Measurements from ENCODE around the gene SLC22A15. TPM values are rescaled to one million over a fixed set of nuclear protein-coding genes. Genes with fewer than 3 reads are reported as not detected.

SLC22A15 gene
- total RNA-seq, 1 experiment from 2014 or later = 2.2 TPM

DNA sequence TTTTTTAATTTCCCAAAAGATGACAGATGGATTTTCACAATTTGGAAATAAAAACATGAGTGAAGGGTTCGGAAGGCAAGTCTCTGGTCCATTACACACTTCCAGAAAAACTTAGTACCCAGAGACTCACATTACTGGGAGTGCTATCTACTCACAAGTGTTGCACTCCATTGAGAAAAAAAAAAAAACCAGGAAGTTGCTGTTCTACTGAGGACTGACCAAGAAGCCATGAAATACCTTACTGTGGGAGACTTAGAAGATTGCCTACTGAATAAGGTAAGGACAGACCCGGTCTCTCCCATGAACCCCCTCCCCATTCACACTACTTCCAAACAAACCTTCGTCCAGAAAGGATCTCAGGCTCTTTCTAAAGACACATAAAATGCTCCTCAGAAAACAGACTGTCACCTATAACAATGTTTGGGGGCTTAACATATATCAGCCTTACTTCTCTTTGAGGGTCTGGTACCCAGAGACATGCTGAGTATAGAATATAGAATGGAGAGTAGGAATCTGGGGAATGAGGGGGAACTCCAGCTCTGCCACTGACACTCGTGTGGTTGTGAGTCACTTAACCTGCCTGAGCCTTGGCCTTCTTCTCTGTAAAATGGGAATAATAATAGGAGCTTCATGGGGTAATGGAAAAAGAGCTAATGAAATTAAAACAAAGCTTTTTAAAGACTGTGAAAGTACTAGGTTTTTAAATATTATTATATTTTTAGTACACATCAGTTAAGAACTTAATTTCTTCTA, 136.3 kb downstream of the SLC22A15 start:
- no peak overlapping the region for H3K9ac ChIP-seq (ENCODE audit: low read length)
- H3K4me2 ChIP-seq (ENCODE audit: low read length) = 0 out of 2 replicates have a peak overlapping the region, but pooled peaks have one; percentile 13
- peak overlapping the region; percentile 94; the same call in 1 of the 2 replicates for H3K27ac ChIP-seq (ENCODE audit: low read length)
- H3F3A ChIP-seq (ENCODE audit: low read length, unreplicated experiment) = peaks cover 11% of the 10 kb centered on the region
- DNase-seq (no peak), ATAC-seq (no peak)
- H3K4me1 ChIP-seq (ENCODE audit: insufficient read depth, low read length) = peaks cover 71% of the 10 kb centered on the region
- no TSS peak for BruUV-seq (replicated peaks)
- H2AFZ ChIP-seq (ENCODE audit: low read length) = no peak overlapping the region
- no peaks in the 10 kb centered on the region for H3K9me3 ChIP-seq (ENCODE audit: low read length)
- no peaks in the 10 kb centered on the region for H3K27me3 ChIP-seq (ENCODE audit: low read length)
- intact Hi-C loops (cut with micrococcal nuclease) = no loop called here
- H3K4me3 ChIP-seq (ENCODE audit: low read length) = no peak overlapping the region
- TF ChIP-seq EZH2 (IDR thresholded peaks at IDR 0.05; ENCODE audit: low read length, unreplicated experiment) (no peak), EZH2phosphoT487 (IDR thresholded peaks at IDR 0.05; ENCODE audit: borderline replicate concordance, low read length) (no peak)
- TF ChIP-seq, protein P1, sequence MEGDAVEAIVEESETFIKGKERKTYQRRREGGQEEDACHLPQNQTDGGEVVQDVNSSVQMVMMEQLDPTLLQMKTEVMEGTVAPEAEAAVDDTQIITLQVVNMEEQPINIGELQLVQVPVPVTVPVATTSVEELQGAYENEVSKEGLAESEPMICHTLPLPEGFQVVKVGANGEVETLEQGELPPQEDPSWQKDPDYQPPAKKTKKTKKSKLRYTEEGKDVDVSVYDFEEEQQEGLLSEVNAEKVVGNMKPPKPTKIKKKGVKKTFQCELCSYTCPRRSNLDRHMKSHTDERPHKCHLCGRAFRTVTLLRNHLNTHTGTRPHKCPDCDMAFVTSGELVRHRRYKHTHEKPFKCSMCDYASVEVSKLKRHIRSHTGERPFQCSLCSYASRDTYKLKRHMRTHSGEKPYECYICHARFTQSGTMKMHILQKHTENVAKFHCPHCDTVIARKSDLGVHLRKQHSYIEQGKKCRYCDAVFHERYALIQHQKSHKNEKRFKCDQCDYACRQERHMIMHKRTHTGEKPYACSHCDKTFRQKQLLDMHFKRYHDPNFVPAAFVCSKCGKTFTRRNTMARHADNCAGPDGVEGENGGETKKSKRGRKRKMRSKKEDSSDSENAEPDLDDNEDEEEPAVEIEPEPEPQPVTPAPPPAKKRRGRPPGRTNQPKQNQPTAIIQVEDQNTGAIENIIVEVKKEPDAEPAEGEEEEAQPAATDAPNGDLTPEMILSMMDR (conservative IDR thresholded peaks at IDR 0.05; ENCODE audit: low read depth, low read length) = no peak
- H4K20me1 ChIP-seq (ENCODE audit: low read length) = no peaks in the 10 kb centered on the region
- no peaks in the 10 kb centered on the region for H3K9me2 ChIP-seq (replicated peaks; ENCODE audit: low read length)
- no peaks in the 10 kb centered on the region for H3K79me2 ChIP-seq (ENCODE audit: low read length)
- CTCF ChIA-PET = no interaction called here
- H3K36me3 ChIP-seq (ENCODE audit: low read depth, low read length) = no peaks in the 10 kb centered on the region
- POLR2A ChIA-PET (ENCODE audit: unreplicated experiment) = no interaction called here

DNA sequence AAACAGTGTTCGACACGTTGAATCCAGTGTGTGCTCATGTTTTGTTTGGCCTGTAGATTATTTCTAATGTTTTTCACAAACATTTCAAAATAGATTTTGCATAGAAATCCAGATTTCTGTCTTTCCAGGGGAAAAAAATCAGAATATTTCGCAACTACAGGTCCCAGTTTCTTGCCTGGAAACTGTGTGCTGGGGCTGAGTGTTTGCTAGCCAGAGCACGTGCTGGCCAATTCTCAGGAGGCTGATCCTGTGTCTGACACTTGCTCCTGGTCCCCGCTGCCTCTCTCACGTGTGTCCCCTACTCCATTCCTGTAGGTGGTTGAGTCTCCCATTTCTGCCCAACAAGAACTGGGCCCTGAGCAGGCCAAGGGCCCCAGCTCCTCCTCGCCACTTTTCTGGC, 137.3 kb downstream of the SLC22A15 start:
- TF ChIP-seq EZH2 (IDR thresholded peaks at IDR 0.05; ENCODE audit: low read length, unreplicated experiment) = no peak
- no peak for TF ChIP-seq EZH2phosphoT487 (IDR thresholded peaks at IDR 0.05; ENCODE audit: borderline replicate concordance, low read length)
- TF ChIP-seq, protein P1 (conservative IDR thresholded peaks at IDR 0.05; ENCODE audit: low read depth, low read length) = no peak
- no peak overlapping the region for H3K27ac ChIP-seq (ENCODE audit: low read length)
- ATAC-seq = no peak
- peaks cover 11% of the 10 kb centered on the region for H3F3A ChIP-seq (ENCODE audit: low read length, unreplicated experiment)
- H3K4me2 ChIP-seq (ENCODE audit: low read length) = no peak overlapping the region
- intact Hi-C loops (cut with micrococcal nuclease) = no loop called here
- ChIA-PET CTCF (no interaction called here), POLR2A (ENCODE audit: unreplicated experiment) (no interaction called here)
- no peaks in the 10 kb centered on the region for H3K27me3 ChIP-seq (ENCODE audit: low read length)
- H3K79me2 ChIP-seq (ENCODE audit: low read length) = no peaks in the 10 kb centered on the region
- H4K20me1 ChIP-seq (ENCODE audit: low read length) = no peaks in the 10 kb centered on the region
- BruUV-seq (replicated peaks) = no TSS peak
- peaks cover 70% of the 10 kb centered on the region for H3K4me1 ChIP-seq (ENCODE audit: insufficient read depth, low read length)
- H3K9ac ChIP-seq (ENCODE audit: low read length) = no peak overlapping the region
- DNase-seq = no peak
- no peak overlapping the region for H2AFZ ChIP-seq (ENCODE audit: low read length)
- H3K36me3 ChIP-seq (ENCODE audit: low read depth, low read length) = no peaks in the 10 kb centered on the region
- no peaks in the 10 kb centered on the region for H3K9me3 ChIP-seq (ENCODE audit: low read length)
- H3K9me2 ChIP-seq (replicated peaks; ENCODE audit: low read length) = no peaks in the 10 kb centered on the region
- H3K4me3 ChIP-seq (ENCODE audit: low read length) = no peak overlapping the region

Data from PC-3 (cell line).